GM21515 (cell line): Measurements from ENCODE around the gene NSL1.
A peak's percentile ranks its signal among the peaks of the same experiment; 100 is the strongest.
"Not testable (repeated sequence)": the region's sequence is repeated elsewhere in the genome, so short reads cannot be mapped to it uniquely, and the experiment has no call there.

ENCODE experiments used
- ATAC-seq: cut with Tn5 transposase; IDR thresholded peaks from one replicate; pipeline ENCODE4 v1.9.1; 2021; ENCODE audit not compliant: unreplicated experiment

The NSL1 gene

DNA sequence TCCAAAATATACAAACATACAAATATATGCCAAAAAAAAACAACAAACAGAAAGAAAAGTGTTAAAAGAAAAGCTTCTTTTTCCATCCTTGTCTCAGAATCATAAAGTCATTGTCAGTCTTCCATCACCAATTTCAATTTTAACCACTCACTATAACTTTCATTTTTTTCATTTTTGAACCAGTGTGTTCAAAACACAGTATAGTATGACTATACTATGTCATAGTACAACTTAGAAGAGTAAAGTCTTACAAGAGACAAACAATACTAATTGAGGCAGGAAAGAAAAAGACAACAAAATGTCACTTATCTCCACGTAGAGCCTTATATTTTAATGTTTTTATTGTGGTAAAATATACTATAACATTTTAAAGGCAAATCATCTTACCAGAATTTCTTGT, 7.6 kb downstream of the NSL1 start:
- ATAC-seq = no peak

DNA sequence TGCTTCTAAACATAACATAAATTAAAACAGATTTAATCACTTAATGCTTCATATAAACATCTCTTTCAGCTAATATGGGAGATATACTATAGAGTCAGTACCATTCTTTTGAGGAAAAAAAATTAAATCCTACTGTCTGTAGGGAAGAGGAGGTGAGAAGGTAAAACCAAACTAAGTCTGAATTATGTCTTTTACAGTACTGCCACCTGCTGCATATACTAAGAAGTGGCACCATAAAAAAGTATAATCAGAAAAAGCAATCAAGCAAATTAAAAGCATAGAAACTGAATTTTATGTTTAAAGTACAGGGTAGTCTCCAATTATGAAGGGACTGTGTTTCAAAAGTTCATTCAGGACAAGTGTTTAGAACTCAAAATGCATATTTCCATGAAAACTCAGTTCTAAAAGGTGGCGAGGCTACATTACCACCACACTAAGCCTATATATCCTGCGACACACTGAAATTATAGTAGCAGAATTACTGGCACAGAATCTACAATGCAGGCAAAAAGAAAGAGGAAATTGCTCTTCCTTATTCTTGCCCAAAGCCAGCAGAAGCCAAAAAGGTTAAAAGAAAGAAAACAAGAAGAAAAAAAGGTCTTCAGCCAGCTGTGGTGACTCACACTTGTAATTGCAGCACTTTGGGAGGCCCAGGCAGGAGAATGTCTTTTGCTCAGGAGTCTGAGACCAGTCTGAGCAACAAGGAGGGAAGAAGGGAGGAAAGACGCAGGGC, 9.0 kb downstream of the NSL1 start:
- no peak for ATAC-seq

DNA sequence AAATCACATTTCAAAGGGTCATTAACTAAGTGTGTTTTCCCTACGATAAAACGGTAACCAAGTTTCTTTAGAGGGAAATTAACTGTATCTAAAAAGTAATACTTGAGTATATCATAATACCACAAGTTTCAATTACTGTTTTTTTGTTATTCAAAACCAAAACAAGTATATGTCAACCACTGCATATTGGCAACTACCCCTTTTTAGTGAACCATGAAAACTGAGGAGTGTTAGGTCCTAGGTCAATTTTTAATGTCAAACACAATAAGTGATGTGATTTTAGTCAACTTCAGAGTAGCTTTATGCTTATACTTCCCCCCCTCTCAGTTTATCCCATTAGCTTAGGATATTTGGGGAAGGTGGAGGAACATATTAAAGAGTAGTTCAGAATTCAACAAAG, 10.4 kb downstream of the NSL1 start:
- no peak for ATAC-seq

DNA sequence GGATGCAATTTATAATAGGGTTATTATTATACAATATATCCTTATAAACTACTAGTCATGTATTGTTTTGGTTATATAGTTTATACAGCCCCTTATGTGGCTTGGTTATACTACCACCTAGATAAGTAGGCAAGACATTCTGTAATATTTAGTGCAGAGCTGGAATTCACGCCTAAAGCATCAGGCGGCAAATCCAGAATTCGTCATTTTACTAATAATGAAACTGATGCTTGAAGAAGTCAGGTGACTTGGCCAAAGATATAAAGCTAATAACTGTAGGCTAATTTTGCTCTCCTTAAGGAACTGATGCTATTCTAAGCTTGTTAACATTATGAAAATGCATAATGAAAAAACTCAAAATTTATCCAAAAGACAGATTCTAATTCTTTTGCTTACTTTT, 10.8 kb downstream of the NSL1 start:
- no peak for ATAC-seq

DNA sequence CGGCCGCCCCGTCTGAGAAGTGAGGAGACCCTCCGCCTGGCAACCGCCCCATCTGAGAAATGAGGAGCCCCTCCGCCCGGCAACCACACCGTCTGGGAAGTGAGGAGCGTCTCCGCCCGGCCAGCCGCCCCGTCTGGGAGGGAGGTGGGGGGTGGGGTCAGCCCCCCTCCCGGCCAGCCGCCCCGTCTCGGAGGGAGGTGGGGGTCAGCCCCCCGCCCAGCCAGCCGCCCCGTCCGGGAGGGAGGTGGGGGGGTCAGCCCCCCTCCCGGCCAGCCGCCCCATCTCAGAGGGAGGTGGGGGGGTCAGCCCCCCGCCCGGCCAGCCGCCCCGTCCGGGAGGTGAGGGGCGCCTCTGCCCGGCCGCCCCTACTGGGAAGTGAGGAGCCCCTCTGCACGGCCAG, 12.5 kb downstream of the NSL1 start:
- not testable (repeated sequence) for ATAC-seq

DNA sequence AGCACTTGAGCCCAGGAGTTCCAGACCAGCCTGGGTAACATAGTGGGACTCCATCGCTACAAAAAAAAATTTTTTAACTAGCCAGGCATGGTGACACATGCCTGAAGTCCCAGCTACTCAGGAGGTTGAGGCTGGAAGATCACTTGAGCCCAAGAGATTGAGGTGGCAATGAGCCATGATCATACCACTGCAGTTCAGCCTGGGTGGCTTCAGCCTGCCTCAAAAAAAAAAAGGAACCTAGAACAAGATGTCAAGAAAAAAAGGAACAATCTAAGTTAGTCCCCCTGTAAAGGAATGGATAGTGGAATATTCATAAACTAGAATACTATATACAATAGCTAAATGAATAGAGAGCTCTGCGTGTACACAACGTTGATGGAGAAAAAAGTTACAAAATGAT, 14.4 kb downstream of the NSL1 start:
- no peak for ATAC-seq

DNA sequence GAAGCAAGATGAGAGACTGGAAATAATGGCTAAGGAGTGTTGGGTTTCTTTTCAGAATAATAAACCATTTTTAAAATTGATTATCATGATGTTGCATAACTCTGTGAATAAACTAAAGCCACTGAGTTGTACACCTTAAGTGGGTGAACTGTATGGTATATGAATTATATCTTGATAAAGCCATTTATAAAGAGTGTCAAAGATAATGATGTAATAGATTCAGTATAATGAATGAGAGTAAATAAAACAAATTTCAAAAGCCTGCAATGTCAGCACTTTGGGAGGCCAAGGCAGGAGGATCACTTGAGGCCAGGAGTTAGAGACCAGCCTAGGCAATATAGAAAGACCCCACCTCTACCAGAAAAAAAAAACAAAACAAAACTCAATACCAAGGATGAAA, 16.3 kb downstream of the NSL1 start:
- ATAC-seq = no peak

DNA sequence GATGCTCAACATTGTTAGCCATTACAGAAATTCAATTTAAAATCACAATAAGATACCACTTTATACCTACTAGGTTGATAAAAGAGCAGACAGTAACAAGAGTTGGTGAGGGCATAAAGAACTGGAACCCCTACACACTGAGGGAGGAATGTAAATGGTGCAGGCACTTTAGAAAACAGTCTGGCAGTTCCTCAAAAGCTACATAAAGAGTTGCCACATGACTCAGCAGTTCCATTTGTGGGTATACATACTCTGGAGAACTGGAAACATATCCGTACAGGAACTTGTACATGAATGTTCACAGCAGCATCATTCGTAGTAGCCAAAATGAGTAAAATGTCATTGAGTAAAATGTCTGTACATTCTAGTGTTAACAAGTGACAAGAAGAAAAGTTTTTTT, 17.0 kb downstream of the NSL1 start:
- ATAC-seq = no peak

DNA sequence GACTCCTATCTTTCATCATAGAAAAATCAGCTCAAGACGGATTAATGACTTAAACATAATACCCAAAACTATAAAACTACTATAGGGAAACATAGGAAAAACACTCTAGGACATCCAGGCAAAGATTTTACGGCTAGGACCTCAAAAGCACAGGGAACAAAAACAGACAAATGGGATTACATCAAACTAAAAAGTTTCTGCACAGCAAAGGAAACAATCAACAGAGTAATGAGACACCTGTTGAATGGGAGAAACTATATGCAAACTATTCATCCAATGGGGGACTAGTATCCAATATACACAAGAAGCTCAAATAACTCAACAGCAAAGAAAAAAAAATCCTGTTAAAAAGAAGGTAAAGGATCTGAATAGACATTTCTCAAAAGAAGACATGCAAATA, 18.6 kb downstream of the NSL1 start:
- ATAC-seq = no peak

DNA sequence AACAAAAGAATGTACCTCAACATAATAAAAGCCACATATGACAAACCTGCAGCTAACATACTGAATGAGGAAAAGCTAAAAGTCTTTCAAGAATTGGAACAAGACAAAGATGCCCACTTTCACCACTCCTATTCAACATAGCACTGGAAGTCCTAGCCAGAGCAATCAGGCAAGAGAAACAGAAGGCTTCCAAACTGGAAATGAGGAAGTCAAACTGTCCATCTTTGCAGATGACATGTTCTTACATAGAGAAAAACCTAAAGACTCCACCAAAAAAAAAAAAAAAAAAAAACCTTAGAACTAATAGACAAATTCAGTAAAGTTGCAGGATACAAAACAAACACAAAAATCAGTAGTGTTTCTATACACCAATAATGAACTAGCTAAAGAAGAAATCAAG, 20.2 kb downstream of the NSL1 start:
- no peak for ATAC-seq

DNA sequence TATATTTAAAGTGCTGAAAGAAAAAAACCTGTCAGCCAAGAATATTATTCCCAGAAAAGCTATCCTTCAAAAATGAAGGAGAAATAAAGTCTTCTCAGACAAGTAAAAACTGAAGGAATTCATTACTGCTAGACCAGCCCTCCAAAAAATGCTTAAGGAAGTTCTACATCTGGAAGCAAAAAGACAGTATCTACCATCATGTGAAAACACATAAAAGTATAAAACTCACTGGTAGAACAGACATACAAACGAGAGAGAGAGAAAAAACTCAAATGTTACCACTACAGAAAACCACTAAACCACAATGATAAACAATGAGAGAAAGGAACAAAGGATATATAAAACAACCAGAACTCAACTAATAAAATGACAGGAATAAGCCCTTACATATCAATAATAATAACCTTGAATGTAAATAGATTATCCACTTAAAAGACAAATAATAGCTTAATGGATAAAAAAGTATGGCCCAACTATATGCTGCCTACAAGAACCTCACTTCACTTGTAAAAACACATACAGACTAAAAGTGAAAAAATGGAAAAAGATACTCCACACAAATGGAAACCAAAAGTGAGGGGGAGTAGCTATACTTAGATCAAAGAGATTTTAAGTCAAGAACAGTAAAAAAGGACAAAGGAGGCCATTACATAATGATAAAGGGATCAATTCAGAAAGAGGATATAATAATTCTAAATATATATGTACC, 22.0 kb downstream of the NSL1 start:
- no peak for ATAC-seq

DNA sequence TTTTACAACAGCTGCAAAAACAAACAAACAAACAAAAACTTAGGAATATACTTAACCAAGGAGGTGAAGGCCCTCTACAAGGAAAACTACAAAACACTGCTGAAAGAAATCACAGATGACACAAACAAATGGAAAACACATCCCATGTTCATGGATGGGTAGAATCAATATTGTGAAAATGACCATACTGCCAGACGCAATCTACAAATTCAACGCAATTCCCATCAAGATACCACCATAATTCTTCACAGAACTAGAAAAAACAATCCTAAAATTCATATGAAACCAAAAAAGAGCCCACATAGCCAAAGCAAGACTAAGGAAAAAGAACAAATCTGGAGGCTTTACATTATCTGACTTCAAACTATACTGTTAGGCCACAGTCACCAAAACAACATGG, 24.8 kb downstream of the NSL1 start:
- ATAC-seq = not testable (repeated sequence)

DNA sequence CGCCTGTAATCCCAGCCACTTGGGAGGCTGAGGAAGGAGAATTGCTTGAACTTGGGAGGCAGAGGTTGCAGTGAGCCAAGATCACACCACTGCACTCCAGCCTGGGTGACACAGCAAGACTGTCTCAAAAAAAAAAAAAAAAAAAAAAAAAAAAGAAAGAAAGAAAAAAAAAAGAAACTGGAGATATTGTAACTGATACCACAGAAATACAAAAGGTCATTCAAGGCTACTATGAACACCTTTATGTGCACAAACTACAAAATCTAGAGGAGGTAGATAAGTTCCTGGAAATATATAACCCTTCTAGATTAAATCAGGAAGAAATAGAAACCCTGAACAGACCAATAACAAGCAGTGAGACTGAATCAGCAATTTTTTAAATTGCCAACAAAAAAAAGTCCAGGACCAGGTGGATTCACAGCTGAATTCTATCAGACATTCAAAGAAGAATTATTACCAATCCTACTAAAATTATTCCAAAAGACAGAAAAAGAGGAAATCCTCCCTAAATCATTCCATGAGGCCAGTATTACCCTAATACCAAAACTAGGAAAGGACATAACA, 26.8 kb downstream of the NSL1 start:
- not testable (repeated sequence) for ATAC-seq

DNA sequence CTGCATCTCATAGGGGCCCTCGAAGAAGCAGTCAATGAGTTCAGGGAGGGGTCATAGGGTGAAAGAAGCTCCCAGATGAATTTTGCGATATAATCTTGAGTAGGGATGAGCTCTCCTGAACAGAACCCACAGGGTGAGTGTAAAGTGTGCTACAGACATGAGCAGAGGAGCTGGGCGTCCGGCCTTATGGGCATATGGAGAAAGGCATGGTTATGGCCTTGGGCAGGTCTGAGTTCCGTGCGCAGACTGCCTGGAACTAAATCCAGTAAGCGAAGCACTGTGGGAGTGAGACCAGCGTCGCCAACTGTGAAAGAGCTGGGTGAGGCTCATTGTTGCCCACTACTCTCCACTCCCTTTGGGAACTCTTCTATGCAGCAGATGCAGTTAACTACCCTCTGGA, 28.7 kb downstream of the NSL1 start:
- ATAC-seq = no peak

DNA sequence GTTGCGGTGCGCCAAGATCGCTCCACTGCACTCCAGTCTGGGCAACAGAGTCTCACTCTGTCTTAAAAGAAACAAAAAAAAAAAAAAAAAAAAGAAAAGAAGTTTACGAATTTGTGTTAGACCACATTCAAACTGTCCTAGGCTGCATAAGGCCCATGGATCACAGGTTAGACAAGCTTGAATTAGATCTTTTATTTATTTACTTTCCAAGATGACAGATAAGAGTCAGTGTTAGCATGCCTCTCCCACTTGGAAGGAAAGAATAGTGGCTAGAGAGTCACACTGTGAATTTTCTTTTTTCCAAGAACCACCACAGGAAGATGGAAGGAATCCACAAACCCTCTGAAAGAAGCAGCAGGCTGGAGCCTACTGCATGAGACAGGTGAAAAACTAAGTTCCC, 29.3 kb downstream of the NSL1 start:
- no peak for ATAC-seq

DNA sequence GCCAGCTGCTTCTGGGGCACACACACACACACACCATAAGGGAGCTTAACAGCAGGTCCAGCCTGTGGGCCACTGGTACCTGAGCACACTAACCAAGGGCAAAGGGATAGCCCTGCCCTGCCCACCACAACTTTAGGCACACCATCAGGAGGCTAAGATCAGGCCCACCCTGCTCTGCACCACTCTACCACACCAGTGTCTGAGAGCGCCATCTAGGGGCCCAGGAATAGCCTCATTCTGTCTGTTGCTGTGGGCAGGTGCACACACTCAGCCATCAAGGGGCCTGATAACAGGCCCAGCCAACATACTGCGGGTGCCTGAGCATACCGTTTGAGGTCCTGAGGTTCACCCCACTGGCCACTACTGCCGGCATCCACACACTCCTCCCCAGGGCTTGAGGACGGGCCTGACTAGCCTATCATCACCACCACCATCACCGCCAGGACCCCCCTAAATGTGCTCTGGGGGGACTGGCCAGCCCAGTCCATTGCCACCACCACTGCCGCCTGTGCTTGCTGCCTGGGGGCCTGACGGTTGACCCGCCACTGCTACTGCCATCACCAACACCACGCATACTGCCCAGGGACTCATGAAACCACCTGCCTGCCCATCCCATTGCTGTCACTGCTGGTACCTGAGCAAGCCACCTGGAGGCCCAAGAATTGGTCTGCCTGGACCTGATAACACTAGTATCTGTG, 31.3 kb downstream of the NSL1 start:
- no peak for ATAC-seq

DNA sequence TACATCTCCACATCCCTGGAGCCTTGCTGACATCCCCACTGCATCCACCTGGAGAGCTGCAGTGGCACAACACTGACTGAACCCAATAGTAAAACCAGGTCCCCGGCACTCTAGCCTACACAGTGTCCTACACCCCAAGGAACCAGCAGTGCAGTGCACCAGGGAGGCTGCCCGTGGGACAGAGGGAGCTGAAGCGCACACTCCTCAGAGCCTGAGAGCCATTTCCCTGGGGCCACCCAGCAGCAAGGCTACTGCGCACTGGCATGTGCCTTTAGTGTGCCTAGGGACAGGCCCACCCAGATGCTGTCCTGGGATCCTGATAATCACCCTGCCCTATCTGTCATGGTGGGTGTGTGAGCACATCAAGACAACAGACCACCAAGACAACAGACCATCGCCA, 31.9 kb downstream of the NSL1 start:
- no peak for ATAC-seq

DNA sequence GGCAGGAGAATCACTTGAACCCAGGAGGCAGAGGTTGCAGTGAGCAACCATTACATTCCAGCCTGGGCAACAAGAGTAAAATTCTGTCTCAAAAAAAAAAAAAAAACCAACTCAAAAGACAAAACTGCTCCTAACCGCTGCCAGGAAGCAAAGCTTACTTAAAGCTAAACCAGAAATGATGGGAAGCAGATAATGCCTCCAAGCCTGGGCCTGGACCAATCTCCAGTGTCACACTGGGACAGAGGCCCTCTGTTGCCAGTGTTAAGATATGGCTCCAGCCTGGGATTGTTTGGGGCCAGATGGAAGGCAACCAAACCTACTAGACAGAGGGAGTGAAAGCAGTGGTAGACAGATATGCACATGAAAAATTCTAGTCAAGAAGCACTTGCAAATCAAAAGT, 36.9 kb downstream of the NSL1 start:
- no peak for ATAC-seq

DNA sequence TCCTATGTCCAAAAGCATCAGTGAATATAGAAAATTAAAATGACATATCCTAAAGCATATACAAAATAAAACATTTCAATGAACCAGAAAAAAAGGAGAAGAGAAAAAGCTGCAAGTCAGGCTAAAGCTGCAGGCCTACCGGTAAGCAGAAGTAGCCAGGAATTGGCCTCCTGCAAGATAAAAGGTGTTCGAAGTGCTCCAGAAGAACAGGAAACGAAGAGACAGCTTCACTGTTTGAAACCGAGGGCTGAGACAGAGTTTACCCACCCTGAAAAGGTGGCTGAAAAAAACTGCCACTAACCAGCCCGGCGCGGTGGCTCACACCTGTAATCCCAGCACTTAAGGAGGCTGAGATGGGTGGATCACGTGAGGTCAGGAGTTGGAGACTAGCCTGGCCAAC, 37.4 kb downstream of the NSL1 start:
- peak; percentile 37 for ATAC-seq

DNA sequence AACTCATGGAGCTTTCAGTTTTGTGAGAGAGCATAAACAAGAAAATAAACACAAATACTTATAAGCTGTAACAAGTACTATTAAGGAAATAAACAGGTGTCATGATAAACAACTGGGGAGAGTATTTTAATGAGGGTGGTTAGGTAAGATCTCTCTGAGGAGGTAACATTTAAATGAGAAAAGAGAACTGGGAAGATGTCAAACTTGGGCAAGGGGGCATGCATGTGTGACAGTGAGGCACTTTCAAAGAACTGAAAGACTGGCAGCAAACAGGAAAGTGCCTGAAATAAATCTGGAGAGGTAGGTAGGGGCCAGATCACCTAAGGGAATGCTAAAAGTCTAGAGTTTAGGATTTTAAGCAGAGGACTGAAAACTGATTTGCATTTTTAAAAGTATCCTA, 37.8 kb downstream of the NSL1 start:
- ATAC-seq = no peak

DNA sequence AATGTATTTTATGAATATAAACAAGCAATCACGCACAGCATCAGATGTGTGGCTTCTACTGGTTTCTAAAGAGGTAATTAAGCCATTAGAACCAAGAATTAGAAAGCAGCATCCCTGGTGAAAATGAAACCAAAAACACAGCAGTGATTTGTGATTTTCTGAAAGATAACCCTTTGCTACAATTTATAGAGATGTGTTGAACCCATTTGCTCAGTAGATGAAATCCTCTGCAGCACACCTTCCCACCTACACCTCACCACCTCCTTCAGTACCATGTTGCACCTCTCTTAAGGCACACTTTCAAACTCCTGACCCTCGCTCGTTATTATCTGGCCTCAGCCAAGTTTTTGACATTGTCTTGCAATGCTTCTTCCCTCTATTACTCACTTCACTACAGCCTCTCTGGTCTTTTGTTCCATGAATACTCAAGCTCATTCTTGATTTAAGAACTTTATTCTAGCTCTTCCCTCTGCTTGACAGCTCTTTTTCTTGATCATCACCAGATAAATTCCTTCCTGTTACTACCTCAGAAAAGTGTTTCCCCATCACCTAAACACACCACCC, 38.6 kb downstream of the NSL1 start:
- ATAC-seq = peak; percentile 36
